GM21723 (cell line): Measurements from ENCODE around the gene SEPTIN7.
"Not testable (repeated sequence)": the region's sequence is repeated elsewhere in the genome, so short reads cannot be mapped to it uniquely, and the experiment has no call there.

Experiments
- ATAC-seq: cut with Tn5 transposase; IDR thresholded peaks from one replicate; pipeline ENCODE4 v1.9.1; 2021; ENCODE audit warnings: mild to moderate bottlenecking, moderate library complexity; ENCODE audit not compliant: unreplicated experiment

The SEPTIN7 gene

DNA sequence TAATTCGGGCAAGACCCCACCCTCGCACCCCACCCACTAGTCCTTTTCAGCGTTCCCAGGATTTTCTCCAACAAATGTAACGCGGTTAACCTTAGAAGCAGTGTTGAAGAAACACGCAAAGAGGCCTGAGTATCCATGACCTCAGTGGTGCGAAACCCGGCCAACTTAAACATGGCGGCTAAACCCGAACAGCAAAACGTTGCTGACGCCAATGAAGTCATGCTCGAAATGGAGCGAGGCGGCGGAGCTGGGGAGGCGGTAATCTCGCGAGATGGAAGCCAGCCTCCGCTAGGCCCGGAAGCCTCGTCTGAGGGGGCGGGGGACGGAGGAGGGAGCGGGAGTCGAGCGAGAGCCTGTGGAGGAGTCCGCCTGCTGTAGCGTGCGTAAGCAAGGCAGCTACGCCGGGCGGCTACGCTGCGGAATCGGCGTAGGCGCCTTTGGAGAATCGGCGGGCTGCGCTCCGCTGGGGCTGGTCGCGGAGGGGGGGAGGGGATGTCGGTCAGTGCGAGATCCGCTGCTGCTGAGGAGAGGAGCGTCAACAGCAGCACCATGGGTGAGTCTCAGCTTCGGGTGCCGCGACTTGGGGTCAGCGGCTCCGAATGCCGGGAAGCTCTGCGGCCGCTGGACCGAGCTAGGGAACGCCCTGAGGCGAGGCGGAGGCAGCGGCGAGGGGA lies at the start of gene SEPTIN7:
Gene SEPTIN7 (plus strand): TSS at position 340 of the 674 bp plus-strand sequence. CDS start 153 bp downstream, at position 493.
- ATAC-seq, result peak; percentile 87

DNA sequence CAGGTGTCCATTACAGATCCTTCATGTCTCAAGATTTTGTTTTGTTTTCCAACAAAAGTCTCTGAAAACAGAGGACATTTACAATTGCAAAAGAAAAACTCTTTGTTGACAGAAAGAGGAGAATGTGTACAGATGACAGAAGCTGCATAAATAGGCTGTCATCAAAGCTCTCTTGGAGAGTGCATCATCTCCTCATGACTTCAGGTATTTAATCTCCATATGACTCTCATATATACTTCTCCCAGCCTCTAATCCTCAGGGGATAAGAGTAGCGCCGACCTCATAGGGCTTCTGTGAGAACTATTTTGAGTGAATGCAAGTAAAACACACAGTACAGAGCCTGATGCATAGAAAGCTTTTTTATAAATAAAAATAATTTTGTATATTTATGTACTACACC lies 48.1 kb upstream of the SEPTIN7 start:
- no peak for ATAC-seq

DNA sequence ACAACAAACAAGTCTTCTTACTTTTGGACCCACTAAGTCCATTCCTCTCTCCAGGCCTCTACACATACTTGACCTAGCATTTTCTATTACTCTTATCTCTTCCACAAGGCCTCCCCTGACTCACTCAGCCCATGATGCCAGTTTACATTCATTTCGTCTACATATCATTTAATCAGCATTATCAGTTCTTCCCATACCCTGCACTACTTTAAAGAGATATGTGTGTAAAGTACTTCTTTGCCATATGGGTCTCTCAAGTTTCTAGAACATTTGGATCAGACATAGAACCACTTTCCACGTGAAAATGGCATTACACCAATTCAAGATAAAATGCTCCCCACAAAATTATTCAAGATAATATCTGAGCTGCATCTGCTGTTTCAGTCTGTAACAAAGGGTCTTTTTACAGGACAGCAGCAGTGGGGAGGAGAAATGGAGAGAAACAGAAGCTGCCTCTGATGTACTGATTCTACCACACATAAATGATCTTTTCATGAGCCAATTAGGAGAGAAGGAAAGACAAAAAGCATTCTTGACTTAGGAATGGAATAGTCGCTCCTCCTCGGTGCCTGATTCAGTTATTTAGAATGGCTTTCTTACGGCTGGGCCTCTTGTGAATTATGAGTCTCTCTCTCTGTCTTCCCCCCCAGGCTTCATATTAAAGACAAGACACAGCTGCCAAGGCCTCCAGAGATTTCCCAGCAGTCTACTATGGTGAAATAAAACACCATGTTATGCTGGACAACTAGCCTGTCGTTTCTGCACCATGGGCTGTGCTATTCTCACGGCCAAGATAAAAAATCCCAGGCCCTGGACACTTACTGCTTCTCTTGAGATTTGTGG lies 46.9 kb upstream of the SEPTIN7 start:
- no peak for ATAC-seq

DNA sequence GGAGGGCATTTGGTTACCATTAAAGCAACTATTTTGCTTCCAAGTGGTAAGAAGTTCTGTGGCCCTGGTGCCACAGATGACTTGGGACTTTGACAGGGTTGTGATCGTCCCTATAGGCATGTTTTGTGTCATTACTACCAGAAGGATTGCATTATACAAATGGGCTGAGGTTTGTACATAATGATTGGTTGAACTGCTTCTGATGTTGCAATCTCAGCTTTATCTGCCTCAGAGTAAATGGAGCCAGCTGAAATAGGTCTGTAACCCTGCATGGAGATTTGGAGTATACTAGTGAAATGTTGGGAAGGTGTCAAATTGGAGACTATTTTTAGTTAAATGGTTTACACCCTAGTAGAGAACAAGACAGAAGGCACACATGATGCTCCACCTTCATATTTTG lies 46.1 kb upstream of the SEPTIN7 start:
- ATAC-seq, result no peak

DNA sequence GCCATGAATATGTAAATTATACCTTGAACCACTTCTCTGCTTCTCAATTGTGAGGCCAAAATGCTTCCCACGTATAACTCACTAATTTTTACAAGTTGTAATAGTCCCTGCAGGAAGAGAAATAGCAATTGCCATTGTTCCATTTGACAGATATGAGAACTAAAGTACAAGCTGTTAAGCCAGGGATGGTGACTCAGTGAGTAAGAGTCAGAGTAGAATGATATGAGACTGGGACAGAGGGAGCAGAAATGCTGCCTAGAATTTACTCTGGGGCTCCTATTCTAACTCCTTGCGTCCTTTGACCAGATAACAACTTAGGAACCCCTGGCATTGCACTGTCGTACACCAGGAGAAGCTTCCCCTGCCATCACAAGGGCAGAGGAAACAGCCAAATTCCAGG lies 45.1 kb upstream of the SEPTIN7 start:
- no peak for ATAC-seq

DNA sequence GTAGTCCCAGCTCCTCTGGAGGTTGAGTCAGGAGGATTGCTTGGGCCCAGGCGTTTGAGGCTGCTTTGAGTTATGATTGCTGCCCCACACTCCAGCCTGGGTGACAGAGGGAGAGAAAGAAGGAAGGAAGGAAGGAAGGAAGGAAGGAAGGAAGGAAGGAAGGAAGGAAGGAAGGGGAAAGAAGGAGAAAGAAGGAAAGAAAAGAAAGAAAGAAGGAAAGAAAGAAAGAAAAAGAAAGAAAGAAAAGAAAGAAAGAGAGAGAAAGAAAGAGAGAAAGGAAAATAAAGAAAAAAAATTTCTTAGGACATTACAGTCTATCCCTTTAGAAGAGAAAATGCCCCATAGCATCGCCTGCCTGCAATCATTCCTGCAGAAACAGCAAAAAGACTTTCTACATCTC lies 44.4 kb upstream of the SEPTIN7 start:
- not testable (repeated sequence) for ATAC-seq

DNA sequence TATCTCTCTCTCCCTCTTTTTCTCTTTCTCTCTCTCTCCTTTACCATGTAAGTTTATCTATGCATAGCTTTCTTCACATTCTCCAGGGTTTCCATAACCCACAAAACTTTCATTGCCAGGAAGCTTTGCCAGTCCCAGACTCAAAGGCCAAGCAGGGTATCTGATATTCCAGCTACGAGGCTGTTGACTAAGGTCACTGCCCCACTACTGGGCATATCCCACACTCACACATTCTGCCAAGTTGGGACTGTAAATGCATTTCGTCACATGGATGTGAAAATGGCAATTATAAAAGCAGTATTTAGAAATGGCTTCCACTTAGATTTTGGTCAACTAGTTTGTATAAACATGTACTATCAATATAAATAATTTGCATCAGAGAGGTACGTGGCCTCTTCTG lies 43.3 kb upstream of the SEPTIN7 start:
- no peak for ATAC-seq

DNA sequence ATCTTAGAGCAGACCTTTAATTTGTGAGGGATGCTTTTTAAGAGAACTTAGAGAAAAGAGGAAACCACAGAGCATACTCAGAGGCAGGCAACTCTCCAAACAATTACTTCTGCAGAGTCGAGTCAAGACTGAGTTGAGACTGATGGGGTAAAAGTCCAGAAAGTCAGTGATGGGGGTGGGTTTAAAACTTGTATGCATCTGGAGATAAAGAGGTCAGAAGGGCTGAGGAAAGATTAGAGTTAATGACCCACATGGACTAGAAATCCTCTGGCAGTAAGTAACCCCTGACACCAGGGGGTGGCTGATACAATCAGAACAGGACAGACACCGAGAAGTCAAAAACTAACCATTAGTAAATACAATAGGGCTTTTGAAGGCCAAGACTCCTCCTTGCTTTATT lies 42.4 kb upstream of the SEPTIN7 start:
- no peak for ATAC-seq

DNA sequence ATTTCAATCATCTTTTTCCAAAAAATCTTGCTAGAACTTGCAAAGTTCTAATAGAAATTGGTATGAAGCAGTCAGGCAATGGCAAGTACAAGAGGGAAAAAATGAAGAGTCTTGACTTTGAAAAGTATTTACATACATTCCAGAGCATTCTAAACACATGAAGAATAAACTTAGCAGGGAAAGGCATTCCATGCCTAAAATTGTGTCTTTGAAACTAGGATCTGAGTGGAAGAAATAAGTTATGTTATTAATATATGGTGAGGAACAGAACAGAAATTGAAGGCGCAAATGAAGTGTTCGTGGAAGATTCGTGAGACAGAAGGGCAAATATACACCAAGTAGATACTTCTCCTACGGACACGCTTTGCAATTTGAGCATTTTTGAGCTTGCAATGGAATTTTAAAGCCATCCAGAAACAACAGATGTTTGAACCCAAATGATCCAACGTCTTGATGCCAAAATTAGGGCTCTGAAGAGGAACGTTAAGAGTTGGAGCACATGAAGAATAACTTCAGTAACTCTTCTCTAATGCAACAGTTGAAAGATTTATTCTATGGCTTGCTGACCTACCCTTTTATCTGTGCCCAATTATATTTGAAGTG lies 40.6 kb upstream of the SEPTIN7 start:
- no peak for ATAC-seq

DNA sequence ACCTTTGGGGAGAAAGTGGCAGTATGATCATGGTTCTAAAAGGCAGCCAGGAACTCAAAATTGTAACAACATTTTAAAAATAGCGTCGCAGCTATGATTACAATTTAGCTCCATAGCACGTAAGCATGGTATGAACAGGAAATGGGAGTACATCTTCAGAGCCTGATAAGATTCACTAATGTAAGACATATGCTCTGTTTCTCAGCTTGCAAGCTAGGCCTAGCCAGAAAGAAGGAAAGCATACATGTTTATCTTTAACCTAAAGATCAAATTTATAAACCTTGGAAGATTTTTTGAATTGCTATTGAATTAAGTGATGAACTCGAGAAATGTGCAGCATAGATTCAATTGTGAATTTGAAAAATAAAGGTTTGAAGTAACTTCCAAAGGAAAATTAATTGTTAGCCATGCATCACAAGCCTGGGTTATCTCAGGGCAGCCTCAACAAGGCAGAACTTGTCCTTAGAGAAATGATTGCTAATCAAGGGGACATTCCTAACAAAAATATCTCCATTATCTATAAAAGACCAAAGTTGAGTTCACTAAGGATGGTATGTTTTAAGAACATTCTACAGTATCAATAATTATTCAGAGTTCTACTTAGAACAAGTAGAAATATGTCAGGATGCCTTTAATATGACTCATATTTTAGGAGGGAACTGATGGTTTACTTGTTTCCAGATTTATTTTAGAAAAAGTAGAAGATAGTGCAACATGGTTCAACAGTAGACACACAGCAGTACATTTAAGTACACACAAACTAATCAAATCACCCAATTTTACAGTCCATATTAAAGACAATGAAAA lies 38.8 kb upstream of the SEPTIN7 start:
- no peak for ATAC-seq

DNA sequence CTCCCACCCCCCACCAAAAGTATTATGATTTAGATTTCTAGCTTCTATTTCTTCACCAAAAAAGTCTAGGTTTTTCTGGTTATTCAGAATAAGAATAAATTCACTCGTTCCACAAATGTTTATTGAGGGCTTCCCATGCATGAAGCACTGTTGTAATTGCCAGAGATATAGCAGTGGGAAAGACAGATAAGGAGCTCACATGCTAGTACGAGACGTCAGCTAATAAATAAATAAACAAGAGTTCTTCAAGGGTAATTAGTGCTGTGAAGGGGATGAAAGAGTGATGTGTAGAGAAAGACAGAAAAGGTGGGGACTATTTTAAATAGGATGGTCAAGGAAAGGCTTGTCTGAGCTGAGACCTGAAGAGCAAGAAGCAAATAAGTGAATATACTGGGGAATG lies 38.1 kb upstream of the SEPTIN7 start:
- ATAC-seq, result no peak

DNA sequence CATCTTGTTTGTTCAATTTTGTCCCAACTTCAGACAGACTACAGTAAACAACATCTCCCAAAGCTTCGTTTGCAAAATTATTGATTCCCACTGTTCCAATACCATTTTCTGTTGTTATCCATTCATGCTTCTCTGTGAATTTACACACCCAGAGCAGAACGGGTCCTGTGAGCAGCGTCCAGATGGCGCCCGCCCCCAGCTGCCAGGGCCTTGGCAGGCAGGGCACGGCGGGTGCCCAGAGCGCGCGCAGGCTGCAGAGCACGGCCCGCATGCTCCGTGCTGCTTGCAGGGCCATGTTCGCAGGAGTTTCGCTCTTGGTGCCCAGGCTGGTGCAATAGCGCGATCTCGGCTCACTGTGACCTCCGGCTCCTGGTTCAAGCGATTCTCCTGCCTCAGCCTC lies 32.5 kb upstream of the SEPTIN7 start:
- ATAC-seq, result no peak

DNA sequence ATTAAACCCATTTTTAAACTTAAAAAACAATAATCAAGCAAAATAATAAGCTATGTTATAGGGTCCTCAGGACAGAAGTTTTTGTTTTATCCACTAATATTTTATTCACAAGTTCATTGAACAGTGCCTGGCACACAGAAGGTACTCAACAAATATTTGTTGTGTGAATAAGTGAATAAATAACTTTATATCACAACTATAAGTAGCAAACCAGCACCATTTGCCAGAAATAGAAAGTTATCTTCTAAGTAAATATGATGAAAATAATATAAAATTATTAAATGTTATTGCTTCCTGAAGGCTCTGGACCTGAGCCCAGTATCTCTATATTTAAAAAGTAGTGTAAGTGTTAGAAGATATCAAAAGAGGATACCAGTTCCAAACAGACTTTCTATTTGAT lies 29.1 kb upstream of the SEPTIN7 start:
- no peak for ATAC-seq

DNA sequence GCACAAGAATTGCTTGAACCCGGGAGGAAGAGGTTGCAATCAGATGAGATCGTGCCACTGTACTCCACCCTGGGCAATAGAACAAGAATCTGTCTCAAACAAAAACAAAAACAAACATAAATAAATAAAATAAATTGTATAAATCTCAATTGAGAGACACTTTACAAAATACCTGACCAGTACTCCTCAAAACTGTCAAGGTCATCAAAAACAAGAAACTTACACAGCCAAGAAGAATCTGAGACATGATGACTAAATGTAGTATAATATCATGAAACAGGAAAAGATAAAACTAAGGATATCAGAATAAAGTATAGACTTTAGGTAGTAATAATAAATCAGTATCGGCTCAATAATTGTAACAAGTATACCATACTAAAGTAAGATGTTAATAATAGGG lies 26.9 kb upstream of the SEPTIN7 start:
- no peak for ATAC-seq

DNA sequence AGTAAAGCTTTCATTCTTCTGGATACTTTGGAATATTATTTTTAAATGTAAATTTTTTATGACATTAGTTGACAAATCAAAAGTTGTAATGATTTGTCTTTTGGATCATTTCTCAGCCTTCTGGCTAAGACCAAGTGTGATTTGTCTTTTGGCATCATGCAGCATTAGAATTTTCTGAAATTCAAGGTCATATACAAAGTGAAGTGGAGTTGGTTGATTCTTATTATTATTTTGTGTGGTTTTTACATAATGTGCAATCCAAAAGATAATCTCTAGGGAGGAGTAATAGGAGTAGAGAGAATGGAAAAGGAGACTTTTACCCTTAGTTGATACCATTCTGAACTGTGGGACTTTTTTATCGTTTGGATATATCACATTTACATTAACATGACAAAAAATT lies 24.2 kb upstream of the SEPTIN7 start:
- no peak for ATAC-seq

DNA sequence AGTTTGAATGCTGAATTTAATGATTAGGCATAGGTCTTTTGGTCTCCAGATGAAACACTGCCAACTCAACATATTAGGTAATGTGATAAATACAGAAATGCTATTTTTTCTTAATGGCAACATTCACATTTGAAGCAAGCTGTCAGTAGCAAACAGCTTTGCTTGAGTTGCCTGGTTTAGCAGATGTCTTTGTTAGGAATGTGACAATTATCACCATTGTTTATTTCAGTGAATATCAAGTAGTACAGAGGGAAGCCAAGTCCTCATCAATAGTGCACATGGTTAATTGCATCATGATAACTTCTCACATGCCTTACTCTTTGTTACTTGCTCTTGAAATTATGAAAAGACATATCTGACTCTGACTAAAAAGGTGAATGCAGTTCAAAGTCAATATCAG lies 23.7 kb upstream of the SEPTIN7 start:
- no peak for ATAC-seq

DNA sequence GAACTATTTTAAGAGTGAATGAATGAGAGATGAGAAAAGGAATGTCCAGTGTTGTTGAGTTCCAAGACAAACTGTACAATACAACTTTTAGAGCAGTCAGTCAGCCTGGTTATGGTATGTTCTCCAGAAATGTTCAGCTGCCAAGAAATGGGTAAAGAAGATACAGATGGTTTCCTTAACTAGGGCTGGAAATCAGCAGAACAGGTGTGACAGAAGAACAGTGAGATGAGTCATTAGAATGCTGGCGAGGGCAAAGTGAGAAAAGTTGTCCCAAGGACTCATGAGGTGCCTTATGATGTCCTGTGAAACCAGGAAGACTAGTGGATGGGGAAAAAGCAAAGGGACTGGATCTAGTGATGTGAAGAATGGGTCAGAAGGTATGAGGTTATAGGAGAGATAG lies 20.8 kb upstream of the SEPTIN7 start:
- no peak for ATAC-seq

DNA sequence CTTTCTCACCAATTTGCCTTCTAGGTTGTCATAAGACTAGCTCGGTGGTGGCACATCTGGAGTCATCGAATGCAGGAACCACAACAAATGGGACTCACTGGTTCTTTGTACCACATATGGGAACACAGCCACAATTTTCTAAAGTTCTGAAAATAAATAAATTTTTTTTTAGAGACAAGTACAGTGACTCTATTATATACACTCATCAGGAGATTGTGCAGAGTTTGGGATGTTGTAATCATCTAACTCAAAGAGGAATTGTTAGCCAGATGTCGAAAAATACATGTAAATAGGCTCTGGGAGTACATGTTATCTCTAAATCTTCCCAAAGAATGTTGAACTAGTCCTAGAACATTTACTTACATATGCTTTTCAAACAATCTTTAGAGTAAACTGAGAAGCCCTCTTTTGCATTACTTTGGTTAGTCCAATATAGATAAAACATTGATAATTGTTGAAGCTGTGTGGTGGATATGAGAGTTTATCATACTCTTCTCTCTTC lies 19.6 kb upstream of the SEPTIN7 start:
- no peak for ATAC-seq

DNA sequence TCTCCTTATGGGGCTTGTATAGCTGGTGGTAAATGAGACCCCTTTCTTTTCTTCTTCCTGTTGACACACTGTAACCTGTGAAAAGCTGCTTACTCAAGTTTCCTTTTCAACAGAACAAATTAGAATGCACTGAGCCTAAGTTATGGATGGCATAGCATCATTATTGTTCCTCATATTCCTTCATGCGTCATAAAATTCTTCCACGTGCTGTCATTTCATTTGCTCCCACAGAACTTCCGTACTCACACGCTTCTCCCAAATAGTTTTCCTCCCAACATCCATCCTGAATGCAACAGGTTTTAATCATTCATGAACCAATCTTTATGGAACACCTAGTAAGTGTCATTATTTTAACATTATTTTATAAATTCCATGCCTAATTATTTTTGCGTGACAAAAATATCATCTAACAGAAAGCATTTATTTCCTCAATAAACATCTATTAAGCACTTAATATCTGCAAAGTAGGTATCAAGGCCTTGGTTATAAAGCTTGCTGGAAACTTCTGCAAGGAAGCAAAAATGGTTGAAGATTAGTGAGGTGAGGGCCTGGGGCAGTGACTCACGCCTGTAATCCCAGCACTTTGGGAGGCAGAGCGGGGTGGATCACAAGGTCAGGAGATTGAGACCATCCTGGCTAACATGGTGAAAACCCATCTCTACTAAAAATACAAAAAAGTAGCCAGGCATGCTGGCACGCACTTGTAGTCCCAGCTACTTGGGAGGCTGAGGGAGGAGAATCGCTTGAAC lies 18.9 kb upstream of the SEPTIN7 start:
- no peak for ATAC-seq

DNA sequence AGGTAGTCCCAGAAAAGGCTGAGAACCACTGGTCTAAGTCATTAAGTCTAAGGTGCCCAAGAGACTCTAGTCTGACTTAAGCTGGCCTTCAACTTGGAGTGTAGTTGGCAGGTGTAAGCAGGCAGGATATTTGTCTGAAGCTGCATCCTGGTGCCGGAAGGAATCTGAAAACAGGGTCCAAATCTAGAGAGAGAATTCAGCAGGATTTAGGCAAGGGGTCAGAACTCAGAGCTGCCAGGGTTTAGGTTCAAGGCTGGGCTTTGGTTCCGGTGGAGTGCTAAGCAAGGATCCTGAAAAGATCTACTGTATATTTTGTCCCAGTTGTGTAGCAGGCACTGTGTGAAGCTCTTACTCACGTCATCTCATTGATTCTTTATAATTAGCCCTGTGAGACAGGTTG lies 16.5 kb upstream of the SEPTIN7 start:
- ATAC-seq, result no peak
